BE2C (cell line): ENCODE measurements around the gene CLDN5.

Experiments used
- DNase-seq: peaks from one replicate; pipeline ENCODE4 v3.0.0-alpha.2; 2020
- H3K27me3 ChIP-seq: fragments of 250-450 bp; sonication (Bioruptor Pico); 2 replicates; pipeline ENCODE4 v1.5.1; 2020; ENCODE audit warnings: mild to moderate bottlenecking
- H3K36me3 ChIP-seq: fragments of 250-450 bp; sonication (Bioruptor Pico); 2 replicates; pipeline ENCODE4 v1.5.1; 2020; ENCODE audit warnings: mild to moderate bottlenecking
- H3K4me1 ChIP-seq: fragments of 250-450 bp; sonication (Bioruptor Pico); 2 replicates; pipeline ENCODE4 v1.5.1; 2020
- H3K4me3 ChIP-seq: 2 replicates; pipeline ENCODE4 v1.5.1; 2011; ENCODE audit warnings: low read depth, low read length
- H3K9me3 ChIP-seq: fragments of 250-450 bp; sonication (Bioruptor Pico); 2 replicates; pipeline ENCODE4 v1.5.1; 2020
- TF ChIP-seq, protein P1 (sequence below): IDR thresholded peaks from 2 replicates; pipeline ENCODE4 v1.5.1; 2012; ENCODE audit warnings: mild to moderate bottlenecking, low read depth, low read length

The CLDN5 gene

DNA sequence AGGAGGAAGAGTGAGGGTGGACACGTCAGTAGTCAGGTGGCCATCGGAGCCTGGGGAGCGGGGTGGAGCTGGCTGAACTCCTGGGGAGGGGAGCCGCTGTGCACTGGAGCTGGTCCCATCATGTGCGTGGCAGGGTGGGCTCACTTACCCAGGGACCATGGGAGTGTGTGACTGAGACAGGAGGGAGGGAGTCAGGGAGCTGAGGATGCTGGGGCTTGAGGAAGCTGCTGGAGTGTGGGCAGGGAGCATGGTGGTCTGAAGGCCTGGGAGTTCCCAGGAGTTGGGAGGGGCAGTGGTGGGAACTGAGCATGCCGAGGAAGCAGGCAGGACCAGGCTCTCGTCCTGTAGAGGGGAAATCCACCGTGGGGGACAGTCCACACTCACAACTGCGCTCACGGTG lies 18.0 kb downstream of the CLDN5 start:
- no peaks in the 10 kb centered on the region for H3K27me3 ChIP-seq
- peaks cover 45% of the 10 kb centered on the region for H3K36me3 ChIP-seq
- no peaks in the 10 kb centered on the region for H3K9me3 ChIP-seq
- H3K4me3 ChIP-seq, result no peak overlapping the region
- H3K4me1 ChIP-seq, result no peaks in the 10 kb centered on the region
- DNase-seq, result no peak
- TF ChIP-seq, protein P1, sequence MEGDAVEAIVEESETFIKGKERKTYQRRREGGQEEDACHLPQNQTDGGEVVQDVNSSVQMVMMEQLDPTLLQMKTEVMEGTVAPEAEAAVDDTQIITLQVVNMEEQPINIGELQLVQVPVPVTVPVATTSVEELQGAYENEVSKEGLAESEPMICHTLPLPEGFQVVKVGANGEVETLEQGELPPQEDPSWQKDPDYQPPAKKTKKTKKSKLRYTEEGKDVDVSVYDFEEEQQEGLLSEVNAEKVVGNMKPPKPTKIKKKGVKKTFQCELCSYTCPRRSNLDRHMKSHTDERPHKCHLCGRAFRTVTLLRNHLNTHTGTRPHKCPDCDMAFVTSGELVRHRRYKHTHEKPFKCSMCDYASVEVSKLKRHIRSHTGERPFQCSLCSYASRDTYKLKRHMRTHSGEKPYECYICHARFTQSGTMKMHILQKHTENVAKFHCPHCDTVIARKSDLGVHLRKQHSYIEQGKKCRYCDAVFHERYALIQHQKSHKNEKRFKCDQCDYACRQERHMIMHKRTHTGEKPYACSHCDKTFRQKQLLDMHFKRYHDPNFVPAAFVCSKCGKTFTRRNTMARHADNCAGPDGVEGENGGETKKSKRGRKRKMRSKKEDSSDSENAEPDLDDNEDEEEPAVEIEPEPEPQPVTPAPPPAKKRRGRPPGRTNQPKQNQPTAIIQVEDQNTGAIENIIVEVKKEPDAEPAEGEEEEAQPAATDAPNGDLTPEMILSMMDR, result no peak

DNA sequence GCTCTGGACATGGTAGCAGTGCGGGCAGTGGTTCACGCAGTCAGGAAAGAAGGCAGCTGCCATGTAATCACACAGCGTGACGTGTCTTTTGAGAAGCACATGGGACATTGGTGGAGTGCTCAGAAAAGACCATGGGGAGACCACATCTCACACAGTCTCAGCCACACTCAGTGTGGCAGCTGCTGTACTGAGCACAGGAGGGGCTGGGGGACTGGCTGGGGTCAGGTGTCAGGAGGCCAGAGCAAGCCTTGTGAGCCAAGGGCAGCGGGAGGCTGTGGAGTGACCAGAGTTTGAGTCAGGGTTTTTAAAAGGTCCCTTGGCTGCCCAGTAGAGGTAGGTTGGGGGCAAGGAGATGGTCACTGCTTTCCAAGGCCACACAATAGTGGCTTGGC lies 18.5 kb downstream of the CLDN5 start:
- H3K27me3 ChIP-seq, result no peaks in the 10 kb centered on the region
- TF ChIP-seq, protein P1, result no peak
- no peaks in the 10 kb centered on the region for H3K4me1 ChIP-seq
- DNase-seq, result no peak
- peaks cover 43% of the 10 kb centered on the region for H3K36me3 ChIP-seq
- H3K9me3 ChIP-seq, result no peaks in the 10 kb centered on the region
- no peak overlapping the region for H3K4me3 ChIP-seq

DNA sequence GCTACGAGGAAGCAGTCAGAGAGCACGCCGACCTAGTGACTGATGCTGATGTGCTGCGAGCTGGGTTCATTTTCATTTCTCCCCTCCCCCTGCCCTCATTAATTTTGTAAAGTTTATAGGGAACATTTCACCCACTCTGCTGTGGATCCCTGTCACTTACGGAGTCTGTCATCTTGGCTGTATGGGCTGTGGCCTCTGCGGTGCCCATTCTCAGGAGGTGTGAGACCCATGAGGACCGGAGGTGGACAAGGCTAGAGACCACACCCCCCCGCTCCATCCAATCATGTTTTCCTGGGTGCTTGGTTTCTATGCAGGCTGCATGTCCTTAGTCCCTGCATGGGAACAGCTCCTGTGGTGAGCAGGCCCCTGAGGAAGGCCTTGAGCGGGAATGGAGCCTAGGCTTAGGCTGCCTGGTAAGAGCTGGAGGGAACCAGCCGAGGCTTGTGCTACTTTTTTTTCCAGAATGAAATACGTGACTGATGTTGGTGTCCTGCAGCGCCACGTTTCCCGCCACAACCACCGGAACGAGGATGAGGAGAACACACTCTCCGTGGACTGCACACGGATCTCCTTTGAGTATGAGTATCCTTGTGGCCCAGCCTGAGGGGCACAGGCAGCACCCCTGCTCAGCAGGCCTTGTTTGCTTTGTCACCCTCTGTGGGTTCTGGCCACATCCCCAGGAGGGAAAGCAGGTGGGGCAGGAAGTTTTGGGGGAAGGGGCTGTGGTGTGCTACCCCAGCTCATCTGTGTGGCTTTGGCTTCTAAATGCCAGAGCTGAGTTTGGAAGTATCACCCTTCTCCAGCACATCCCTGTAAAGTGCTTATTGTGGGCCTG lies 19.1 kb downstream of the CLDN5 start:
- no peaks in the 10 kb centered on the region for H3K9me3 ChIP-seq
- TF ChIP-seq, protein P1, result no peak
- no peaks in the 10 kb centered on the region for H3K4me1 ChIP-seq
- no peak for DNase-seq
- H3K4me3 ChIP-seq, result no peak overlapping the region
- H3K27me3 ChIP-seq, result no peaks in the 10 kb centered on the region
- peaks cover 42% of the 10 kb centered on the region for H3K36me3 ChIP-seq

DNA sequence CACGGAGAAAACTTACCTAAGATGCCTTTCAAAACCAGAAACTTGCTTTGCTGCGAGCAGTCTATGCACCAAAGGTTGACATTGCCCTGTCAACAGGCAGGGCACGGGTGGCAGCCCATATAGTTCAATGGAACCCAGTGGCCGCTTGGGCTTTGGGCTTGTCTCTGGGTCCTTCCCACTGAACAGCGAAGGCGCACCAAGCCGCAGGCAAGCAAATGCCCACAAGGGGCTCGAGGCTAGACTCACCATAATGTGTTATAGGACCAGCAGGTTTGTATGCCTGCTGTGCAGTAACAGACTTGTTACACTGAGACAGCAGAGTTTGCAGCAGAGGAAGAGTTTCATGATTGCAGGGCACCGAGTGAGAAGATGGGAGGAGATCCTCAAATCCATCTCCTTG lies 20.3 kb downstream of the CLDN5 start:
- peaks cover 37% of the 10 kb centered on the region for H3K36me3 ChIP-seq
- TF ChIP-seq, protein P1, result no peak
- H3K27me3 ChIP-seq, result no peaks in the 10 kb centered on the region
- DNase-seq, result no peak
- no peaks in the 10 kb centered on the region for H3K4me1 ChIP-seq
- no peaks in the 10 kb centered on the region for H3K9me3 ChIP-seq
- no peak overlapping the region for H3K4me3 ChIP-seq

DNA sequence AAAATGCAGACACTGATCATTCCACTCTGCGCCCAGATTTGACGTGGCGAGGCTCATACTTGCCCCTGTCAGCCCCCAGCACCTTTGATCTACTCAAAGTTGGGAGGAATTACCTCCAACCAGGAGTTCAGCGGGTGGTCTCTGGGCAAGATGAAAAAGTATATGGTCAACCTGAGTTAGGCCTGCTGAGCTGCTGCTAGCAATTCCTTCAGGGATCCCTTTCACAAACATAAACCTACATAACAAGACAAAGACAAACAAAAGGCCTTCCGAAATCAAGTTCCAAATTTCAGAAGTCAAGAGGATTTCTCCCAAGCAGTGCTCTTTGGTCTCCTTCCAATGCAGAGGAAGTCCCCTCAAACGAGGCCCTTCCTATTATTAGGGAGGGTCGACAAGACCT lies 20.8 kb downstream of the CLDN5 start:
- H3K36me3 ChIP-seq, result peaks cover 40% of the 10 kb centered on the region

More for the DNA sequence above, 20.8 kb downstream of the CLDN5 start:
- no peak for DNase-seq
- Histone ChIP-seq H3K4me1 (no peaks in the 10 kb centered on the region), H3K9me3 (no peaks in the 10 kb centered on the region), H3K4me3 (no peak overlapping the region), H3K27me3 (no peaks in the 10 kb centered on the region)
- TF ChIP-seq, protein P1, result no peak
